Smooth muscle cell (in vitro differentiated cells): ENCODE data around the gene SCN2A. TPM values are rescaled to one million over a fixed set of nuclear protein-coding genes. Genes with fewer than 3 reads are reported as not detected.

Experiments
- DNase-seq: peaks from one replicate; lab custom pipeline; 2025; ENCODE audit not compliant: unreplicated experiment; lab: John Stamatoyannopoulos, UW
- H2AFZ ChIP-seq: fragments of 200-600 bp; sonication (generic); 2 replicates; pipeline ENCODE4 v1.6.0; 2016; ENCODE audit warnings: antibody characterized with exemption, low read depth, mild to moderate bottlenecking
- H3F3A ChIP-seq: fragments of 200-600 bp; sonication (generic); 2 replicates; pipeline ENCODE4 v1.6.0; 2017; ENCODE audit warnings: antibody characterized with exemption, low read depth
- H3K27ac ChIP-seq: fragments of 200-600 bp; sonication (generic); 2 replicates; pipeline ENCODE4 v1.5.1; 2016; ENCODE audit warnings: low read depth, mild to moderate bottlenecking
- H3K27me3 ChIP-seq: fragments of 200-600 bp; sonication (generic); 2 replicates; pipeline ENCODE4 v1.6.1; 2016; ENCODE audit warnings: low read depth, mild to moderate bottlenecking
- H3K36me3 ChIP-seq: fragments of 200-600 bp; sonication (generic); 2 replicates; pipeline ENCODE4 v1.5.1; 2016; ENCODE audit warnings: low read depth
- H3K4me1 ChIP-seq: fragments of 200-600 bp; sonication (generic); 2 replicates; pipeline ENCODE4 v1.5.1; 2016; ENCODE audit warnings: low read depth
- H3K4me2 ChIP-seq: fragments of 200-600 bp; sonication (generic); 2 replicates; pipeline ENCODE4 v1.6.0; 2016; ENCODE audit warnings: mild to moderate bottlenecking
- H3K4me3 ChIP-seq: fragments of 200-600 bp; sonication (generic); 2 replicates; pipeline ENCODE4 v1.5.1; 2016; ENCODE audit warnings: mild to moderate bottlenecking
- H3K79me2 ChIP-seq: fragments of 200-600 bp; sonication (generic); 2 replicates; pipeline ENCODE4 v1.6.0; 2016; ENCODE audit warnings: low read depth, mild to moderate bottlenecking
- H3K9ac ChIP-seq: fragments of 200-600 bp; sonication (generic); 2 replicates; pipeline ENCODE4 v1.6.0; 2016; ENCODE audit warnings: low read depth
- H3K9me3 ChIP-seq: fragments of 200-600 bp; sonication (generic); replicated peaks from 2 replicates; pipeline ENCODE4 v1.5.1; 2016; ENCODE audit warnings: low read depth
- H4K20me1 ChIP-seq: fragments of 200-600 bp; sonication (generic); 2 replicates; pipeline ENCODE4 v1.6.0; 2016; ENCODE audit warnings: low read depth
- CTCF ChIP-seq: fragments of 200-600 bp; sonication (generic); IDR thresholded peaks from 2 replicates; pipeline ENCODE4 v1.5.1; 2017; ENCODE audit warnings: borderline replicate concordance, mild to moderate bottlenecking, antibody characterized with exemption; ENCODE audit not compliant: insufficient read depth, poor library complexity, severe bottlenecking
- WGBS: methylation state at CpG from one replicate; pipeline ENCODE4 v1.1.7; 2016; ENCODE audit warnings: low lambda C conversion rate; 5-methylcytosine and 5-hydroxymethylcytosine counted together
- polyA plus RNA-seq: library from polyadenylated mRNA; unstranded; fragments of >200 nt; fragmentation: Nextera tagmentation; extraction: Ambion mirVana; gene quantifications from 2 replicates; pipeline ENCODE4 v1.2.1, GENCODE V29; 2016
- total RNA-seq: library from RNA; depleted of rRNA; stranded (reverse); fragments of >200 nt; gene quantifications from 2 replicates; pipeline ENCODE4 v1.2.3, GENCODE V29; 2014

The SCN2A gene
- total and polyA plus RNA-seq, 2 experiments from 2014 or later = 0.17 to 0.27 TPM

GRCh38 chr2:165414187-165414586, 175.0 kb downstream of the SCN2A start:
- no peaks in the 10 kb centered on the region for H3K4me1 ChIP-seq
- H3K4me2 ChIP-seq = no peak overlapping the region
- no peaks in the 10 kb centered on the region for H3K27me3 ChIP-seq
- no peaks in the 10 kb centered on the region for H3K36me3 ChIP-seq
- no peaks in the 10 kb centered on the region for H3K79me2 ChIP-seq
- no peaks in the 10 kb centered on the region for H3K9me3 ChIP-seq
- no peak for DNase-seq
- H2AFZ ChIP-seq = no peak overlapping the region
- H3F3A ChIP-seq = no peaks in the 10 kb centered on the region
- H3K9ac ChIP-seq = no peak overlapping the region
- H4K20me1 ChIP-seq = no peaks in the 10 kb centered on the region
- no peak overlapping the region for H3K4me3 ChIP-seq
- no peak for TF ChIP-seq CTCF
- H3K27ac ChIP-seq = no peak overlapping the region

DNA sequence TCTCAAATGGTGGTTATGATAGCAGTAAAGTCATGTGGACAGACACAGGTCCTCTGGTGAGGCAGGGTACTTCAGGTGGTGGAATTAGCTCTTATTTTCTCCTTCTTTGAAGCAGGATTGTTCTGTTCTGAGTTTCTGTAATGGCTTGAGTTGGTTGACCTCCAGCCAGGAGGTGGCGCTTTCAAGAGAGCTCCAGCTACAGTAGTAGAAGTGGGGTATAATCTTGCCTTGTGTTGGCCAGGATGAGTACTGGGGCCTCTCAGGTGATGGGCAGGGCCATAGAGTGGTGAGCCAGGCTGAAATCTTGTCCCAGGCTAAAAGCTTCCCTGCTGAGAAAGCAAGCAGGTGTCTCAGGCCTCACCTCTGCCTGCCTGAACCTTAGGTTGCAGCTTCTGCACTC, 177.8 kb downstream of the SCN2A start:
- H3K79me2 ChIP-seq = no peaks in the 10 kb centered on the region
- 100% methylated on average over 1 of the region's 1 CpG for WGBS

GRCh38 chr2:165420231-165420630, 181.0 kb downstream of the SCN2A start:
- Histone ChIP-seq H3K27ac (no peak overlapping the region), H3K4me3 (no peak overlapping the region), H3K27me3 (no peaks in the 10 kb centered on the region), H3F3A (no peaks in the 10 kb centered on the region), H3K36me3 (no peaks in the 10 kb centered on the region), H3K4me2 (no peak overlapping the region), H2AFZ (no peak overlapping the region), H3K9me3 (no peaks in the 10 kb centered on the region), H4K20me1 (no peaks in the 10 kb centered on the region), H3K79me2 (no peaks in the 10 kb centered on the region), H3K4me1 (no peaks in the 10 kb centered on the region), H3K9ac (no peak overlapping the region)
- no peak for DNase-seq
- TF ChIP-seq CTCF = no peak

More for the DNA sequence above, 177.8 kb downstream of the SCN2A start:
- H3K9me3 ChIP-seq = no peaks in the 10 kb centered on the region
- H3K4me1 ChIP-seq = no peaks in the 10 kb centered on the region
- no peak overlapping the region for H3K9ac ChIP-seq
- H3F3A ChIP-seq = no peaks in the 10 kb centered on the region
- H2AFZ ChIP-seq = no peak overlapping the region
- H3K4me2 ChIP-seq = no peak overlapping the region
- no peak overlapping the region for H3K27ac ChIP-seq
- no peak for TF ChIP-seq CTCF
- H3K27me3 ChIP-seq = no peaks in the 10 kb centered on the region
- DNase-seq = no peak
- H3K4me3 ChIP-seq = no peak overlapping the region
- no peaks in the 10 kb centered on the region for H3K36me3 ChIP-seq
- H4K20me1 ChIP-seq = no peaks in the 10 kb centered on the region

GRCh38 chr2:165423081-165423480, 183.9 kb downstream of the SCN2A start:
- Histone ChIP-seq H3K4me1 (no peaks in the 10 kb centered on the region), H3K27ac (no peak overlapping the region), H3K4me3 (no peak overlapping the region), H4K20me1 (no peaks in the 10 kb centered on the region), H3K9me3 (no peaks in the 10 kb centered on the region), H2AFZ (no peak overlapping the region), H3K36me3 (no peaks in the 10 kb centered on the region), H3K79me2 (no peaks in the 10 kb centered on the region), H3K4me2 (no peak overlapping the region), H3K27me3 (no peaks in the 10 kb centered on the region), H3K9ac (no peak overlapping the region), H3F3A (no peaks in the 10 kb centered on the region)
- no peak for TF ChIP-seq CTCF
- DNase-seq = no peak
- 94% methylated on average over 3 of the region's 3 CpGs for WGBS
